Measurements from ENCODE around the gene SCLY.

The SCLY gene

GRCh38 chr2:238122287-238123217 is 61.8 kb downstream of the SCLY start:
- no peak for TF ChIP-seq CTCF (IDR thresholded peaks at IDR 0.05; ENCODE audit: extremely low read depth, missing control alignments)
- DNase-seq (ENCODE audit: low spot score): no peak

- no peak for TF ChIP-seq CTCF (IDR thresholded peaks at IDR 0.05; ENCODE audit: extremely low read depth, missing control alignments)
- DNase-seq (ENCODE audit: low spot score): no peak
Measured at GRCh38 chr2:238123218-238123971, 62.6 kb downstream of the SCLY start.

- no peak for DNase-seq (ENCODE audit: low spot score)
- no peak for TF ChIP-seq CTCF (IDR thresholded peaks at IDR 0.05; ENCODE audit: extremely low read depth, missing control alignments)
Measured at GRCh38 chr2:238123991-238124470, 63.2 kb downstream of the SCLY start.

GRCh38 chr2:238124488-238125126 is 63.8 kb downstream of the SCLY start:
- TF ChIP-seq CTCF (IDR thresholded peaks at IDR 0.05; ENCODE audit: extremely low read depth, missing control alignments): no peak
- no peak for DNase-seq (ENCODE audit: low spot score)

- TF ChIP-seq CTCF (IDR thresholded peaks at IDR 0.05; ENCODE audit: extremely low read depth, missing control alignments): no peak
- DNase-seq (ENCODE audit: low spot score): no peak
Measured at GRCh38 chr2:238125127-238125885, 64.5 kb downstream of the SCLY start.

- no peak for TF ChIP-seq CTCF (IDR thresholded peaks at IDR 0.05; ENCODE audit: extremely low read depth, missing control alignments)
- DNase-seq (ENCODE audit: low spot score): no peak
Measured at GRCh38 chr2:238126338-238126737, 65.5 kb downstream of the SCLY start.
